Suprapubic skin (tissue), 3 donors: Measurements from ENCODE around the gene NEK8.

Source experiments
- CTCF ChIP-seq, 2 donors: fragments of 200-600 bp in 1 of 2; fragments of 450-650 bp in 1 of 2; sonication (generic) in 1 of 2; IDR thresholded peaks; one replicate each; pipeline ENCODE4 v1.5.1; 2016 to 2019; ENCODE audit warnings: antibody characterized with exemption in 2 of 2, mild to moderate bottlenecking in 1 of 2, moderate library complexity in 1 of 2
- EP300 ChIP-seq: sonication (generic); formaldehyde crosslinking; IDR thresholded peaks from one replicate; pipeline ENCODE4 v1.6.1; 2017; ENCODE audit warnings: antibody characterized with exemption
- POLR2A ChIP-seq, 2 donors: fragments of 450-650 bp; IDR thresholded peaks; one replicate each; pipeline ENCODE4 v1.6.1; 2017; ENCODE audit warnings: antibody characterized with exemption in 2 of 2, mild to moderate bottlenecking in 2 of 2, moderate library complexity in 2 of 2

GRCh38 chr17:28715217-28715616, 13.4 kb upstream of the NEK8 start:
- TF ChIP-seq POLR2A (IDR thresholded peaks at IDR 0.05) (no peak), EP300 (no peak), CTCF (IDR thresholded peaks at IDR 0.05) (no peak)
